Psoas muscle (tissue), 8 donors: ENCODE measurements around the gene LUZP2. TPM values are rescaled to one million over a fixed set of nuclear protein-coding genes. Genes with fewer than 3 reads are reported as not detected.

ENCODE experiments used
- ATAC-seq, 4 donors: fragments of 200-7000 bp; cut with Tn5 transposase; one replicate each; pipeline ENCODE4 v1.9.1; 2020; ENCODE audit warnings: moderate library complexity in 3 of 4, mild to moderate bottlenecking in 2 of 4
- DNase-seq, 2 donors: peaks; one replicate each; pipeline ENCODE4 v3.0.0-alpha.2; 2020
- H3K27ac ChIP-seq: fragments of 200-600 bp; one replicate; pipeline ENCODE4 v1.8.0; 2022
- H3K27me3 ChIP-seq, 3 donors: fragments of 200-600 bp in 1 of 3; one replicate each; pipeline versions ENCODE4 v1.6.1 to v1.8.0; 2013 to 2022; ENCODE audit warnings: low read length in 2 of 3, mild to moderate bottlenecking in 2 of 3, moderate library complexity in 1 of 3; ENCODE audit not compliant: insufficient read depth in 3 of 3
- H3K36me3 ChIP-seq, 2 donors: fragments of 200-600 bp in 1 of 2; one replicate each; pipeline versions ENCODE4 v1.6.1 to v1.8.0; 2013 to 2022; ENCODE audit warnings: low read depth in 1 of 2, mild to moderate bottlenecking in 1 of 2, moderate library complexity in 1 of 2; ENCODE audit not compliant: insufficient read depth in 1 of 2
- H3K4me1 ChIP-seq: fragments of 200-600 bp; one replicate; pipeline ENCODE4 v1.8.0; 2022
- H3K4me3 ChIP-seq: fragments of 200-600 bp; one replicate; pipeline ENCODE4 v1.8.0; 2022; ENCODE audit warnings: mild to moderate bottlenecking
- H3K9me3 ChIP-seq: fragments of 200-600 bp; one replicate; pipeline ENCODE4 v1.8.0; 2022
- WGBS, 3 donors: extraction: QIAGEN DNeasy Blood & Tissue Kit; methylation state at CpG; one replicate each; pipeline versions ENCODE4 v1.1.6 to v1.1.7; 2013; 5-methylcytosine and 5-hydroxymethylcytosine counted together
- intact Hi-C, 2 donors: fragments of 100-400 bp; cut with DNase I; formaldehyde crosslinking; loops; one replicate each; pipeline versions ENCODE4 v1.11.0 to v1.14.2; 2022
- polyA plus RNA-seq, 3 donors: library from polyadenylated mRNA; stranded (reverse); fragments of 200-250 nt; gene quantifications; one replicate each; pipeline ENCODE4 v1.2.3, GENCODE V29; 2013
- total RNA-seq, 4 donors: library from RNA; stranded (reverse); fragmentation: NEBNext Ultra II Directional in 2 of 4; extraction: Animal tissue kit (Norgen Biotek cat#: 25700) in 2 of 4; gene quantifications; one replicate each; pipeline versions ENCODE4 v1.2.1 to v1.2.4, GENCODE V29; 2021 to 2023
- TF ChIP-seq, protein P1 (sequence below): fragments of 200-600 bp; IDR thresholded peaks from one replicate; pipeline ENCODE4 v1.8.0; 2022; ENCODE audit warnings: antibody characterized with exemption
- donor health status: healthy with polysubstance abuse.
- donor health status: DM: no; HTN: no; CAD: no; lungs with moderate emphysema.
- donor health status: Bipolar disorder and iron deficiency.
- donor health status: healthy.
- donor health status: DM: yes; HTN: yes; CAD: no.
- donor health status: DM: no; HTN: no; CAD: no.
- donor health status: DM: no; HTN: no; CAD: no.
- donor health status: DM: yes; HTN: yes; CAD: no.

LUZP2 gene
- total and polyA plus RNA-seq, 7 donors, result 0.01 TPM; not detected in 5

GRCh38 chr11:24653901-24654300 is 157.0 kb downstream of the LUZP2 start:
- Histone ChIP-seq H3K9me3 (no peaks in the 10 kb centered on the region), H3K36me3 (no peaks in the 10 kb centered on the region), H3K27me3 (no peaks in the 10 kb centered on the region), H3K4me3 (no peak overlapping the region), H3K27ac (no peak overlapping the region), H3K4me1 (no peaks in the 10 kb centered on the region)
- intact Hi-C loops, result no loop called here
- 93 to 95% (median 93%) methylated on average over 4 of the region's 4 CpGs for WGBS, 3 donors
- DNase-seq (no peak), ATAC-seq (no peak)
- TF ChIP-seq, protein P1, sequence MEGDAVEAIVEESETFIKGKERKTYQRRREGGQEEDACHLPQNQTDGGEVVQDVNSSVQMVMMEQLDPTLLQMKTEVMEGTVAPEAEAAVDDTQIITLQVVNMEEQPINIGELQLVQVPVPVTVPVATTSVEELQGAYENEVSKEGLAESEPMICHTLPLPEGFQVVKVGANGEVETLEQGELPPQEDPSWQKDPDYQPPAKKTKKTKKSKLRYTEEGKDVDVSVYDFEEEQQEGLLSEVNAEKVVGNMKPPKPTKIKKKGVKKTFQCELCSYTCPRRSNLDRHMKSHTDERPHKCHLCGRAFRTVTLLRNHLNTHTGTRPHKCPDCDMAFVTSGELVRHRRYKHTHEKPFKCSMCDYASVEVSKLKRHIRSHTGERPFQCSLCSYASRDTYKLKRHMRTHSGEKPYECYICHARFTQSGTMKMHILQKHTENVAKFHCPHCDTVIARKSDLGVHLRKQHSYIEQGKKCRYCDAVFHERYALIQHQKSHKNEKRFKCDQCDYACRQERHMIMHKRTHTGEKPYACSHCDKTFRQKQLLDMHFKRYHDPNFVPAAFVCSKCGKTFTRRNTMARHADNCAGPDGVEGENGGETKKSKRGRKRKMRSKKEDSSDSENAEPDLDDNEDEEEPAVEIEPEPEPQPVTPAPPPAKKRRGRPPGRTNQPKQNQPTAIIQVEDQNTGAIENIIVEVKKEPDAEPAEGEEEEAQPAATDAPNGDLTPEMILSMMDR, result no peak

DNA sequence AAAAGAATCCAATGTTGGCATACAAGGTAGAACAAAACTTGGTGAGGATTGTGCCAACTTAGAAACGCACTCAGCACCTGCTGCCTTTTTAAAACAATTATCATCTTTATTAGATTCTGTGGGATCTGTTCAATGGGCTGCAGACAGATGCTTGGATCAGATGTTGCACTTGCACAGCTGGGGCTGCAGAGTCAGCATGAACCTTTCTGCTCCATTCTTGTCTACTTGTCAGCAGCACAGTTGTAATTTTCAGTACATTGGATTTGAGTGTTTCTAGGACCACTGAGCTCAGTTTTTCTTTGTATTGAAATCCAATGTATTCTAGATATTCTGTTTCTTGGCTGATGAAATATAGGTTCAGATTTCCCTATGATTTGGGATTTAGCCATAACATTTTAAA is 164.5 kb downstream of the LUZP2 start:
- no peak overlapping the region for H3K4me3 ChIP-seq
- no peaks in the 10 kb centered on the region for H3K36me3 ChIP-seq
- H3K27me3 ChIP-seq, result no peaks in the 10 kb centered on the region
- no peak for ATAC-seq
- no peaks in the 10 kb centered on the region for H3K9me3 ChIP-seq
- no peak for DNase-seq
- TF ChIP-seq, protein P1, result no peak
- H3K4me1 ChIP-seq, result no peaks in the 10 kb centered on the region
- WGBS, 3 donors, result 6 to 32% (median 9%) methylated on average over 1 of the region's 1 CpG
- H3K27ac ChIP-seq, result no peak overlapping the region
- intact Hi-C loops, result no loop called here

- H3K36me3 ChIP-seq, result no peaks in the 10 kb centered on the region
- WGBS, 3 donors, result 91 to 100% (median 92%) methylated on average over 1 of the region's 1 CpG
- no peak overlapping the region for H3K27ac ChIP-seq
- no peaks in the 10 kb centered on the region for H3K27me3 ChIP-seq
- intact Hi-C loops, result no loop called here
- H3K9me3 ChIP-seq, result no peaks in the 10 kb centered on the region
- H3K4me1 ChIP-seq, result no peaks in the 10 kb centered on the region
- no peak for DNase-seq
- no peak overlapping the region for H3K4me3 ChIP-seq
- ATAC-seq, result no peak
- TF ChIP-seq, protein P1, result no peak
Observed at GRCh38 chr11:24664399-24664798, 167.5 kb downstream of the LUZP2 start.

GRCh38 chr11:24667353-24667968 is 170.6 kb downstream of the LUZP2 start:
- DNase-seq, result no peak
- Histone ChIP-seq H3K27me3 (no peaks in the 10 kb centered on the region), H3K4me1 (no peaks in the 10 kb centered on the region), H3K9me3 (no peaks in the 10 kb centered on the region), H3K36me3 (no peaks in the 10 kb centered on the region), H3K27ac (no peak overlapping the region), H3K4me3 (no peak overlapping the region)
- TF ChIP-seq, protein P1, result no peak
- 90 to 91% (median 91%) methylated on average over 5 of the region's 5 CpGs for WGBS, 3 donors
- intact Hi-C loops, result no loop called here
- ATAC-seq, result no peak
